ENCODE measurements around the gene NID1. TPM values are rescaled to one million over a fixed set of nuclear protein-coding genes. Genes with fewer than 3 reads are reported as not detected.
"Not testable (repeated sequence)": the region's sequence is repeated elsewhere in the genome, so short reads cannot be mapped to it uniquely, and the experiment has no call there.

Gene NID1
- total and polyA plus RNA-seq, 2 of the 4 experiments (the other 2 are of a cell fraction): 21.9 to 83.3 TPM

DNA sequence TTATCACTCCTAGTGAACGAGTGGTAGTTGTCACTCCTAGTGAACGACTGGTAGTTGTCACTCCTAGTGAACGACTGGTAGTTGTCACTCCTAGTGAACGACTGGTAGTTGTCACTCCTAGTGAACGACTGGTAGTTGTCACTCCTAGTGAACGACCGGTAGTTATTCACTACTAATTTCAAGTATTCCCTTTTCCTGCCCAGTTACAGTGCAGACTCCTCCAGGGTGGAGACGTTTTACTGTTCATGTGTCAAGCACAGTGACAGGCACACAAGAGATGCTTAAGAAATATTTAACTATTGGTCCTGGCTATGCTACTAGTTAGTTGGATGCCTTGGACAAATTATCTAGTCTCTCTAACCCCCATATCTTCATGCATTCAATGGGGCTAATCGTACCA lies 61.8 kb downstream of the NID1 start:
- H4K8ac ChIP-seq (ENCODE audit: low read depth in 2 of 2, low read length in 2 of 2); H3K18ac ChIP-seq (ENCODE audit: low read depth, low read length); POLR2A ChIA-PET (ENCODE audit: unreplicated experiment); H2AFZ ChIP-seq (replicated peaks; ENCODE audit: low read length, poor library complexity); H4K91ac ChIP-seq (ENCODE audit: insufficient read depth, low read depth, low read length); in situ Hi-C loops (cut with MboI; ENCODE audit: low sequenced_read_pairs); H3K27ac ChIP-seq (ENCODE audit: insufficient read depth, low read length); intact Hi-C loops (cut with micrococcal nuclease); H3K14ac ChIP-seq (replicated peaks; ENCODE audit: low read depth, low read length); H3K4ac ChIP-seq (ENCODE audit: low read depth, low read length); H2BK5ac ChIP-seq (ENCODE audit: low read depth, low read length, poor library complexity, severe bottlenecking); CTCF ChIA-PET; H3K27me3 ChIP-seq (ENCODE audit: control insufficient read depth, insufficient read depth, low read length); H2BK120ac ChIP-seq (ENCODE audit: low read depth, low read length); H2AK5ac ChIP-seq (ENCODE audit: low read depth, low read length); H2BK15ac ChIP-seq (ENCODE audit: low read depth, low read length); H3K9ac ChIP-seq (ENCODE audit: low read depth, low read length); H4K5ac ChIP-seq (ENCODE audit: low read depth, low read length); H3K56ac ChIP-seq (ENCODE audit: extremely low read depth, insufficient read depth, low read length); H3K4me2 ChIP-seq (ENCODE audit: low read depth, low read length); H4K20me1 ChIP-seq (ENCODE audit: insufficient read depth, low read length); H2AK9ac ChIP-seq (replicated peaks; ENCODE audit: low read depth, low read length, poor library complexity); H3K23ac ChIP-seq (ENCODE audit: low read depth, low read length); BruUV-seq (replicated peaks); H3K9me3 ChIP-seq (ENCODE audit: control insufficient read depth, insufficient read depth, low read length); DNase-seq; dilution Hi-C loops (cut with HindIII; ENCODE audit: low sequenced_read_pairs, unreplicated experiment); ATAC-seq (ENCODE audit: low read depth); H2BK20ac ChIP-seq (ENCODE audit: low read depth, low read length); H3K4me3 ChIP-seq (ENCODE audit: insufficient read depth, low read depth, low read length): not testable (repeated sequence)
- peaks cover 10% of the 10 kb centered on the region for H3K9me1 ChIP-seq (ENCODE audit: insufficient read depth, low read length)
- peaks cover 22% of the 10 kb centered on the region for H3K36me3 ChIP-seq (ENCODE audit: control insufficient read depth, insufficient read depth, low read length)
- WGBS, 2 experiments (ENCODE audit: extremely low coverage in 2 of 2, insufficient read length in 1 of 2): 70% methylated on average over 2 of the region's 9 CpGs; no CpG with 5 or more reads in 1 of the 2 experiments
- peaks cover 15% of the 10 kb centered on the region for H3K4me1 ChIP-seq (ENCODE audit: control insufficient read depth, insufficient read depth, low read length)
- H3K79me1 ChIP-seq (ENCODE audit: low read depth in 1 of 2, low read length in 2 of 2): peaks cover 4 to 12% of the 10 kb centered on the region in 2 experiments; a peak in 3 of 4 replicates
